HepG2 (cell line): Measurements from ENCODE around the gene GTF2H4. TPM values are rescaled to one million over a fixed set of nuclear protein-coding genes. Genes with fewer than 3 reads are reported as not detected.
A peak's percentile ranks its signal among the peaks of the same experiment; 100 is the strongest.

ENCODE experiments used
- MTA3 ChIP-seq: sonication (generic); formaldehyde crosslinking; IDR thresholded peaks from 2 replicates; pipeline ENCODE4 v1.4.0; 2020; ENCODE audit warnings: missing genetic modification reagents
- SOX5 ChIP-seq: IDR thresholded peaks from 2 replicates; pipeline ENCODE4 v1.6.1; 2016; ENCODE audit warnings: borderline replicate concordance
- SRY ChIP-seq: sonication (generic); formaldehyde crosslinking; IDR thresholded peaks from 2 replicates; pipeline ENCODE4 v1.8.0; 2022; ENCODE audit warnings: mild to moderate bottlenecking, missing genetic modification reagents
- ZNF263 ChIP-seq: sonication (generic); formaldehyde crosslinking; IDR thresholded peaks from 2 replicates; pipeline ENCODE4 v1.4.0; 2020; ENCODE audit warnings: missing genetic modification reagents
- ZNF317 ChIP-seq: sonication (generic); formaldehyde crosslinking; IDR thresholded peaks from 2 replicates; pipeline ENCODE4 v1.5.0; 2020; ENCODE audit warnings: mild to moderate bottlenecking, missing genetic modification reagents
- polyA plus RNA-seq, 8 experiments: library from polyadenylated mRNA; depleted of rRNA in 3 of 8; stranded (reverse) in 7 of 8; unstranded in 1 of 8; fragments of >200 nt; fragmentation: Illumina TruSeq in 4 of 8; extraction: Trizol in 4 of 8; gene quantifications; 2 replicates each; pipeline versions ENCODE4 v1.2.1 to v1.2.3, GENCODE V29; 2011 to 2016; ENCODE audit warnings: low read depth in 4 of 8, missing spikeins in 1 of 8, mixed read lengths in 1 of 8; ENCODE audit not compliant: insufficient read depth in 1 of 8
- total RNA-seq, 5 experiments: library from RNA; depleted of rRNA; stranded (reverse); fragments of >200 nt; fragmentation: Illumina TruSeq; extraction: Trizol; gene quantifications; 2 replicates each; pipeline ENCODE4 v1.2.3, GENCODE V29; 2016; ENCODE audit warnings: low read depth in 1 of 5
- TF ChIP-seq, protein P1 (sequence below): sonication (generic); formaldehyde crosslinking; IDR thresholded peaks from 2 replicates; pipeline ENCODE4 v1.9.0; 2022; ENCODE audit warnings: missing genetic modification reagents, mild to moderate bottlenecking, borderline replicate concordance
- TF ChIP-seq, protein P2 (sequence below), 2 experiments: sonication (generic) in 1 of 2; formaldehyde crosslinking in 1 of 2; IDR thresholded peaks; 2 replicates each; pipeline versions ENCODE4 v1.6.1 to v1.9.0; 2014 to 2022; ENCODE audit warnings: antibody characterized with exemption in 1 of 2, borderline replicate concordance in 1 of 2, inconsistent platforms in 1 of 2, low read depth in 1 of 2, missing genetic modification reagents in 1 of 2
- TF ChIP-seq, protein P3 (sequence below): sonication (generic); formaldehyde crosslinking; IDR thresholded peaks from 2 replicates; pipeline ENCODE4 v1.9.0; 2021; ENCODE audit warnings: missing genetic modification reagents, borderline replicate concordance
- TF ChIP-seq, protein P4 (sequence below): sonication (generic); formaldehyde crosslinking; IDR thresholded peaks from 2 replicates; pipeline ENCODE4 v1.4.0; 2020; ENCODE audit warnings: missing genetic modification reagents, mild to moderate bottlenecking, borderline replicate concordance
- TF ChIP-seq, protein P5 (sequence below): IDR thresholded peaks from 2 replicates; pipeline ENCODE4 v1.6.1; 2016; ENCODE audit warnings: low read depth, missing genetic modification reagents, missing compliant biosample characterization

Gene GTF2H4
- total and polyA plus RNA-seq, 2 of the 13 experiments (the other 11 are each of a cell fraction or from before 2014, with no cell fraction given): 15.9 to 49.3 TPM

DNA sequence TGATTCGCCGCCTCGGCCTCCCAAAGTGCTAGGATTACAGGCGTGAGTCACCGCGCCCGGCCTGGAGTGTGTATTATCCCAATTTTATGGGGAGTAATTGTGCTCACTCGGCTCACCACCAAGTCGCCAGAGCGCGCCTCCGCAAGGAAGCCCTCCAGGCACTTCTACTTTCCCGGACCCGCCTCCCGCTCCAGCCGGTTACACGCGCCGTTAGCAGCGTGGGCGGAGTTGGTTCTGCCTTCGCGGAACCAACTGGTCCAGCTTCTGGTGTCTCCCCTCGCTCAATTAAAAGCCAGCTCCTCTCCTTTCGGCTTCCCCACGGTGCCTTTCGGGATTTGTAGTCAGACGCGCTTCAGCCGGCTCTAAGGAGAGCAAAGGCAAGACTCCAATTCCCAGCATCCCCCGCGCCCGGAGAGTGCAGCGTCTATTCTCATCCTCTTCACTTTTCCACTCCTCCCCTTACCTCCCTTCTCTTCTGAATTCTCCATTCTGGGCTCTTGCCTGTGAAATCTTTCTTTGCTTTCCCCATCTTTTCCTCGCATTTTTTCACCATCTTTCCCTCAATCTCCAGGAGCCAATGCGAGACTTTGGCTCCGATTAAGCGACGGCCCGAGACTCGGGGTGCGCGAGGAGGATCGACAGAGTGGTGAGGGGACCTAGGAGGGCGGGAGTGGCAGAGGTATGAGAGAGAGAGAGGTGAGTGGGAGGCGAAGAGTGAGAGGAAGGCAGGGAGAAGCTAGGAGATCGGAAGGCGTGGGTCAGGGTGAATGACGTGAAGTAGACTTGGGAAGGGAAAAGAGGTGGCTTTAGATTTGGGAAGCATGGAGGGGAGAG, at the start of gene GTF2H4 (continued):
- TF ChIP-seq, protein P1, sequence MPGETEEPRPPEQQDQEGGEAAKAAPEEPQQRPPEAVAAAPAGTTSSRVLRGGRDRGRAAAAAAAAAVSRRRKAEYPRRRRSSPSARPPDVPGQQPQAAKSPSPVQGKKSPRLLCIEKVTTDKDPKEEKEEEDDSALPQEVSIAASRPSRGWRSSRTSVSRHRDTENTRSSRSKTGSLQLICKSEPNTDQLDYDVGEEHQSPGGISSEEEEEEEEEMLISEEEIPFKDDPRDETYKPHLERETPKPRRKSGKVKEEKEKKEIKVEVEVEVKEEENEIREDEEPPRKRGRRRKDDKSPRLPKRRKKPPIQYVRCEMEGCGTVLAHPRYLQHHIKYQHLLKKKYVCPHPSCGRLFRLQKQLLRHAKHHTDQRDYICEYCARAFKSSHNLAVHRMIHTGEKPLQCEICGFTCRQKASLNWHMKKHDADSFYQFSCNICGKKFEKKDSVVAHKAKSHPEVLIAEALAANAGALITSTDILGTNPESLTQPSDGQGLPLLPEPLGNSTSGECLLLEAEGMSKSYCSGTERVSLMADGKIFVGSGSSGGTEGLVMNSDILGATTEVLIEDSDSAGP (CRISPR knock-in tag): peak; percentile 92; the same call in 1 of the 2 replicates
- peak; percentile 43; the same call in 1 of the 2 replicates for TF ChIP-seq SOX5 (CRISPR knock-in tag)
- no peak for TF ChIP-seq ZNF317 (CRISPR knock-in tag)
- peak; percentile 45; the same call in 1 of the 2 replicates for TF ChIP-seq SRY (CRISPR knock-in tag)
- TF ChIP-seq, protein P2, sequence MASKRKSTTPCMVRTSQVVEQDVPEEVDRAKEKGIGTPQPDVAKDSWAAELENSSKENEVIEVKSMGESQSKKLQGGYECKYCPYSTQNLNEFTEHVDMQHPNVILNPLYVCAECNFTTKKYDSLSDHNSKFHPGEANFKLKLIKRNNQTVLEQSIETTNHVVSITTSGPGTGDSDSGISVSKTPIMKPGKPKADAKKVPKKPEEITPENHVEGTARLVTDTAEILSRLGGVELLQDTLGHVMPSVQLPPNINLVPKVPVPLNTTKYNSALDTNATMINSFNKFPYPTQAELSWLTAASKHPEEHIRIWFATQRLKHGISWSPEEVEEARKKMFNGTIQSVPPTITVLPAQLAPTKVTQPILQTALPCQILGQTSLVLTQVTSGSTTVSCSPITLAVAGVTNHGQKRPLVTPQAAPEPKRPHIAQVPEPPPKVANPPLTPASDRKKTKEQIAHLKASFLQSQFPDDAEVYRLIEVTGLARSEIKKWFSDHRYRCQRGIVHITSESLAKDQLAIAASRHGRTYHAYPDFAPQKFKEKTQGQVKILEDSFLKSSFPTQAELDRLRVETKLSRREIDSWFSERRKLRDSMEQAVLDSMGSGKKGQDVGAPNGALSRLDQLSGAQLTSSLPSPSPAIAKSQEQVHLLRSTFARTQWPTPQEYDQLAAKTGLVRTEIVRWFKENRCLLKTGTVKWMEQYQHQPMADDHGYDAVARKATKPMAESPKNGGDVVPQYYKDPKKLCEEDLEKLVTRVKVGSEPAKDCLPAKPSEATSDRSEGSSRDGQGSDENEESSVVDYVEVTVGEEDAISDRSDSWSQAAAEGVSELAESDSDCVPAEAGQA (IDR thresholded peaks at IDR 0.05; ENCODE audit: low read depth): peak; percentile 72
- TF ChIP-seq, protein P2 (CRISPR knock-in tag; IDR thresholded peaks at IDR 0.05; ENCODE audit: borderline replicate concordance): no peak
- TF ChIP-seq, protein P3, sequence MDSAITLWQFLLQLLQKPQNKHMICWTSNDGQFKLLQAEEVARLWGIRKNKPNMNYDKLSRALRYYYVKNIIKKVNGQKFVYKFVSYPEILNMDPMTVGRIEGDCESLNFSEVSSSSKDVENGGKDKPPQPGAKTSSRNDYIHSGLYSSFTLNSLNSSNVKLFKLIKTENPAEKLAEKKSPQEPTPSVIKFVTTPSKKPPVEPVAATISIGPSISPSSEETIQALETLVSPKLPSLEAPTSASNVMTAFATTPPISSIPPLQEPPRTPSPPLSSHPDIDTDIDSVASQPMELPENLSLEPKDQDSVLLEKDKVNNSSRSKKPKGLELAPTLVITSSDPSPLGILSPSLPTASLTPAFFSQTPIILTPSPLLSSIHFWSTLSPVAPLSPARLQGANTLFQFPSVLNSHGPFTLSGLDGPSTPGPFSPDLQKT (CRISPR knock-in tag): no peak
- no peak for TF ChIP-seq MTA3 (CRISPR knock-in tag)
- TF ChIP-seq, protein P4, sequence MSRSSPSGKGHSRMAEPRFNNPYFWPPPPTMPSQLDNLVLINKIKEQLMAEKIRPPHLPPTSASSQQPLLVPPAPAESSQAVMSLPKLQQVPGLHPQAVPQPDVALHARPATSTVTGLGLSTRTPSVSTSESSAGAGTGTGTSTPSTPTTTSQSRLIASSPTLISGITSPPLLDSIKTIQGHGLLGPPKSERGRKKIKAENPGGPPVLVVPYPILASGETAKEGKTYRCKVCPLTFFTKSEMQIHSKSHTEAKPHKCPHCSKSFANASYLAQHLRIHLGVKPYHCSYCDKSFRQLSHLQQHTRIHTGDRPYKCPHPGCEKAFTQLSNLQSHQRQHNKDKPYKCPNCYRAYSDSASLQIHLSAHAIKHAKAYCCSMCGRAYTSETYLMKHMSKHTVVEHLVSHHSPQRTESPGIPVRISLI (CRISPR knock-in tag): peak; percentile 79
- peak; percentile 75 for TF ChIP-seq ZNF263 (CRISPR knock-in tag)
- TF ChIP-seq, protein P5, sequence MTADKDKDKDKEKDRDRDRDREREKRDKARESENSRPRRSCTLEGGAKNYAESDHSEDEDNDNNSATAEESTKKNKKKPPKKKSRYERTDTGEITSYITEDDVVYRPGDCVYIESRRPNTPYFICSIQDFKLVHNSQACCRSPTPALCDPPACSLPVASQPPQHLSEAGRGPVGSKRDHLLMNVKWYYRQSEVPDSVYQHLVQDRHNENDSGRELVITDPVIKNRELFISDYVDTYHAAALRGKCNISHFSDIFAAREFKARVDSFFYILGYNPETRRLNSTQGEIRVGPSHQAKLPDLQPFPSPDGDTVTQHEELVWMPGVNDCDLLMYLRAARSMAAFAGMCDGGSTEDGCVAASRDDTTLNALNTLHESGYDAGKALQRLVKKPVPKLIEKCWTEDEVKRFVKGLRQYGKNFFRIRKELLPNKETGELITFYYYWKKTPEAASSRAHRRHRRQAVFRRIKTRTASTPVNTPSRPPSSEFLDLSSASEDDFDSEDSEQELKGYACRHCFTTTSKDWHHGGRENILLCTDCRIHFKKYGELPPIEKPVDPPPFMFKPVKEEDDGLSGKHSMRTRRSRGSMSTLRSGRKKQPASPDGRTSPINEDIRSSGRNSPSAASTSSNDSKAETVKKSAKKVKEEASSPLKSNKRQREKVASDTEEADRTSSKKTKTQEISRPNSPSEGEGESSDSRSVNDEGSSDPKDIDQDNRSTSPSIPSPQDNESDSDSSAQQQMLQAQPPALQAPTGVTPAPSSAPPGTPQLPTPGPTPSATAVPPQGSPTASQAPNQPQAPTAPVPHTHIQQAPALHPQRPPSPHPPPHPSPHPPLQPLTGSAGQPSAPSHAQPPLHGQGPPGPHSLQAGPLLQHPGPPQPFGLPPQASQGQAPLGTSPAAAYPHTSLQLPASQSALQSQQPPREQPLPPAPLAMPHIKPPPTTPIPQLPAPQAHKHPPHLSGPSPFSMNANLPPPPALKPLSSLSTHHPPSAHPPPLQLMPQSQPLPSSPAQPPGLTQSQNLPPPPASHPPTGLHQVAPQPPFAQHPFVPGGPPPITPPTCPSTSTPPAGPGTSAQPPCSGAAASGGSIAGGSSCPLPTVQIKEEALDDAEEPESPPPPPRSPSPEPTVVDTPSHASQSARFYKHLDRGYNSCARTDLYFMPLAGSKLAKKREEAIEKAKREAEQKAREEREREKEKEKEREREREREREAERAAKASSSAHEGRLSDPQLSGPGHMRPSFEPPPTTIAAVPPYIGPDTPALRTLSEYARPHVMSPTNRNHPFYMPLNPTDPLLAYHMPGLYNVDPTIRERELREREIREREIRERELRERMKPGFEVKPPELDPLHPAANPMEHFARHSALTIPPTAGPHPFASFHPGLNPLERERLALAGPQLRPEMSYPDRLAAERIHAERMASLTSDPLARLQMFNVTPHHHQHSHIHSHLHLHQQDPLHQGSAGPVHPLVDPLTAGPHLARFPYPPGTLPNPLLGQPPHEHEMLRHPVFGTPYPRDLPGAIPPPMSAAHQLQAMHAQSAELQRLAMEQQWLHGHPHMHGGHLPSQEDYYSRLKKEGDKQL (CRISPR knock-in tag): peak; percentile 41; the same call in 1 of the 2 replicates
